Activated CD4-positive, alpha-beta T cell treated with anti-CD3 and anti-CD28 coated beads, Interleukin-2, amount 50 U/mL, for 4 hours (primary cell): ENCODE data around the gene TFG.

Source experiments
- DNase-seq, 2 experiments: peaks; one replicate each; pipeline ENCODE4 v3.0.0-alpha.2; 2020

Gene TFG

DNA sequence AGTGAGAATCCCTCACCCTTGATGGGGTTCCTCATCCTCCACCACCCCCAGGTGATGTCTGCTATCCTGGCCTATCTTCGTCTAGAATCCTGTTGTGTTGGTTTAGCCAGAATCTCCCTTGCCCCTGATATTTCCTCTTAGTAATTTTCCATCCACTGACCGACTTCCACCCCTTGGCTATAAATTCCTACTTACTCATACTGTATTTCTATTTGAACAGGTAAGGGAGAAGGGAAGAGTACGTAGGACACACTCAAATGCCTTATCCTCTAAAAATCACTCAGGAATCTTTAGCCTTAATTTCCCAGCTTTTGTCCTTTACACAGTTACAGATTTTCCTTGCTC is 678 bp upstream of the TFG start:
- no peak for DNase-seq

DNA sequence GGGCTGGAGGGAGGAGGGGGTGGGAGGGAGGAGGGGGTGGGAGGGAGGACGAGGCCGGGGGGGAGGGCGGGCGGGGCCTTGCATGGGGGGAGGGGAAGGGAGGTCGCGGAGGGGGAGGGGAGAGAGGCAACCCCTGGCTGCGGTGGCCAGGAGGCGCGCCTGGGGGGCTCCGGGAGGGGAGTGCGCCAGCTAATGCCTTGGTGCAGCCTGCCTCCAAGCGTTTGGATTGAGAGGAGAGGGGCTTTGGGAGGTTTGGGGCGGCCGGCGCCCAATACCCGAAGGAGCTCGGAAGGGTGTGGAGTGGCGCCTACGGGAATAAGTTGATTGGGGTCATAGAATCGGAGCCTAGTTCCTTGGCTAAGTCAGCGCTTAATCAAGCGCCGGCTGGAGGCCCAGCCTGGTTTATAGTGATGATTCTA is 557 bp downstream of the TFG start:
- DNase-seq, result peak; percentile 9 to 20

DNA sequence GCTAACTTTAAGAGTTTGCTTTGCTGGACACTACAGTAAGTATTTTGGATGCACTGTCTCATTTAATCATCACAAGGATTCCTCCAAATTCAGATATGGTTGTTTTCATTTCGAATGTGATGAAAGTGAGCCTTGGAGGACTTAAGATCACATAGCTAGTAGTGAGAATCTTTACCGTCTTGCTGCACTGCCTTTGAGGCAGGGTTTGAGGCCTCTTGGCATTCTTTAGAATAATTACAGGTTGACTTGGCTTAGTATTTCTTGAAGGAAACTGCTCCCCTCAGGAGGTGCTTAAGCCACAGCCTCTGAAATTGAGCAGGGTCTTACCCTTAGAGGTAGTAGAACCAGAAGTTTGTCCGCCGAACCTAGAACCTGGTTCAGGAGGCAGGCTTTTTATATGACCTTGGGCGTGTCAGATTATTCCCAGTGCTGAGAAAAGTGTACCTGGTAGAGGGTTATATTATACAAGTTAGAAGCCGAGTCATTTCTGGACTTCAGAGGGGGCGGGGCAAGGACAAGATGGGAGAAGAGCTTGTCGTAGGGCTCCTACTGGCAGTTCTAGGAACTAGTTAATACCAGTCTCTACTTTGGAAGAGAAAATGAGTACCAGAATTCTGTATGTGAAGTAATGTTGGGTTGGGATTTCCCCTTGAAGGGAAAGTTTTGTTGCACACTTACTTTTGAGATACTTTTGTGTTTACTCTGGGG is 1.1 kb downstream of the TFG start:
- DNase-seq, result peak; percentile 52 to 56

DNA sequence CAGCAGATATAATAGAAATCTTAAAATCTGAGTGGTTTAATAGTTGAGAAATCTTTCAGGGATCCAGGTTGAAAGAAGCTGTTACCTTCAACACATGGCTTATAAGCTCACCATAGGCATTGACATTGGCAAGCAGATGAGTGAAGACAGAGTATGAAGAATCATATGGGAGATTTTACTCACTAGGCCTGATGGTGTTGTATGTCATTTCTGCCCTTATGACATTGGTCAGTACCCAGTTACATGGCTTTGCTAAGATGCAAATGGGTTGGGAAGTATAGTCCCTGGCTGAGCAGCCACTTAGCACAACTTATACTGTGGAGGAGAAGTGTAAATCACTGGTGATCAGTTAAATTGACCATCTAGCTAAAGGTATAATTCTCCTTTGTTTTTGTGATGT is 5.9 kb downstream of the TFG start:
- no peak for DNase-seq

DNA sequence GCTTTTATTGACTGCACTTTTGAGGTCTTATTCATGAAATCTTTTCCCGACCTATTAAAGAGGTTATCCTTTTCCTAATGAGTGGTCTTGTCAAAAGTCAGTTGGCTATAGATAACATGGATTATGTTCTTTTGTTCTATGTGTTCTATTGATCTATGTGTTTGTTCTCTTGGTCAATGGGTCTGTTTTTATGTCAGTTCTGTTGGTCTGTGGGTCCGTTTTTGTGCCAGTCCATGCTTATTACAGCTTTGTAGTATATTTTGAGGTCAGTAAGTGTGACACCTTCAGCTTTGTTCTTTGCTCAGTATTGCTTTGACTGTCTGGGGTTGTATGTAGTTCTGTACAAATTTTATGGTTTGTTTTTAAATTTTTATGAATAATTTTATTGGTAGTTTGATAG is 7.8 kb downstream of the TFG start:
- DNase-seq, result no peak

DNA sequence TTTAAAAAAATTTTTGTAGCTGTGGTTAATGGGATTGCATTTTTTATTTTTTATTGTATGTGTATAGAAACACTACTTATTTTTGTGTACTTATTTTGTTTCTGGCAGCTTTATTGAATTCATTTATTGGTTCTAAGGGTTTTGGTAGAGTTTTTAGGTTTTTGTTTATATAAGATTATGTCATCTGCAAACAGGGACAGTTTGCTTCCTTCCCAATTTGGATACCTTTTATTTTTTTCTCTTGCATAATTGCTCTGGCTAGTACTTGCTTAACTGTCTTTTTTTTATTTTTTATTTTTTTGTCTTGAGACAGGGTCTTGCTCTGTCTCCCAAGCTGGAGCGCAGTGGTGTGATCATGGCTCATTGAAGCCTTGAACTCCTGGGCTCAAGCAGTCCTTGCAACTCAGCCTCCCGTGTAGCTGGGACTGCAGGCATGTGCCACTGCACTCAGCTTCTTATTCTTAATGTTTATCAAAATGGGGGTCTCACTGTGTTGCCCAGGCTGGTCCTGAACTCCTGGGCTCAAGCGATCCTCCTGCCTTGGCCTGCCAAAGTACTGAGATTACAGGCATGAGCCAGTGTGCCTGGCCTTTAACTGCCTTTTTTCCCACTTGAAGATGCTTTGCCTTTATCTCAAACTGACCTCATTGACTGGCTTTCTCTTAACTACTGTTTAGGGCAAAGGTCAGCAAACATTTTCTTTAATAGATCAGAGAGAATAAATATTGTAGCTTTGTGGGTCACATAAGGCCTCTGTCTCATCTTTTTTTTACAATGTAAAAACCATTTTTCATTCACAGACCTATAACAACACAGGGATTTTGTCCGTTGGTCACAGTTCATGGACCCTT is 8.6 kb downstream of the TFG start:
- DNase-seq, result no peak

DNA sequence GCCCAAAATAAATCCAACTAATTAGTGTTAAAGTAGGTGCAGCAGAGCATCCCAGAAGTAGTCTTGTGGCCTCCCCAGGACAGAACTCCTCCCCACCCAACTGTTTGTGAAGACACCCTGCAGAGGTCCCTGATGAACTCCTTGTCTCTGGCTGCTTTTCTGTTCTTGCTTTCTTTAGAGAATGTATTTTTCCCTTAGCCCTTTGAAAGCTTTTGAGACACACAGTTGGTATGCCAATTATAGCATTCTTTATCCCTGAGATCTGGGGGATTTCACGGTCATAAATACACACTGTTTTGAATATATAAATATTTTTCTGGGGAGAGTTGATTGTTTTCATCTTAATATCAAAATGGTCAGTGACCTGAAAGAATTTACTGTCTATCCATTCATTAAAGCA is 9.8 kb downstream of the TFG start:
- no peak for DNase-seq

DNA sequence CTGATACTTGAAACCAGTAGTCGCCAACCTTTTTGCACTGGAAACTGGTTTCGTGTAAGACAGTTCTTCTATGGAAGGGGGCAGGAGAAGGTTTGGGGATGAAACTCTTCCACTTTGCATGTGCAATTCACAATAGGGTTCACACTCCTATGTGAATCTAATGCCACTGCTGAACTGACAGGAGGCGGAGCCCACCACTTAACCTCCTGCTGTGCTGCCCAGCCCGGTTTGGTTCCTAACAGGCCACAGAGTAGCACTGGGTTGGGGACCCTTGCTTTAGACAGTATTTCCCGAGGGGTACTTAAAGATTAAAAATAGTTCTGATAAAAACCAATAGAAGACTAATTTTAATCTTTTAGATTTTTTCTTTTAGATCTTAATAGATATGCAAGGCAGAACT is 11.1 kb downstream of the TFG start:
- DNase-seq, result no peak

DNA sequence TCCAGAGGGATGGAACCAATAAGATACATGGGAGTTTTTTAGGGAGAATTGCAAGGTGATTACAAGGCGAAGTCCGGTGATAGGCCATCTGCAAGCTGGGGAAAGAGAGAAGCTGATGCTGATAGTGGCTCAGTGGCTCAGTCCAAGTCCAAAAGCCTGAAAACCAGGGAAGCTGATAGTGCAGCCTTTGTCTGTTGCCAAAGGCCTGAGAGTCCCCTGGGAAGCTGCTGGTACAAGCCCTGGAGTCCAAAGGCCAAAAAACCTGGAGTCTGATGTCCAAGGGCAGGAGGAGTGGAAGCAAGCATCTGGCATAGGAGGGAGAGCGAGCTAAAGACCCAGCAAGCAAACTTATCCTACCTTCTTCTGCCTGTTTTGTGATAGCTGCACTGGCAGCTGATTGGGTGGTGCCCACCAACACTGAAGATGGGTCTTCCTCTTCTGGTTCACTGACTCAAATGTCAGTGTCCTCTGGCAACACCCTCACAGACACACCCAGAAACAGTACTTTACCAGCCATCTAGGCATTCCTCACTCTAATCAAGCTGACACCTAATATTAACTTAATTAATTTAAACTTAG is 16.7 kb downstream of the TFG start:
- DNase-seq, result no peak

DNA sequence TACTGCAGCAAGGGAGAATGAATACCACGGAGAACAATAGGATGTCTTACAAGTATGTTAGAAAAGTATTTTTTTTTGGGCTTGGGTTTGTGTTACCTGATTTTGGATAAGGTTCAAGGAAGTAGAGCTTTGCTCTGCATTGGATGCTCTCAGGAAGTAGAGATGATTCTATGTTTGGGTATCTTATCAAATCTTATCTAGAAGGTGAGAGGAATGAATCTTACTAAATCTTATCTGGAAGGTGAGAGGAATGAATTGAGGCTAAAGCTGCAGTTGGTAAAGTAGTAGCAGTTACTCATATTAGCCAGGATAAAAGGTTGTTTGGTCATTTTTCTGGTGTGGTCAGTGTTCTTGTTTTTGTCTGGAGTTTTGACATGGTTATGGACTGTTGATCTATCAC is 17.4 kb downstream of the TFG start:
- no peak for DNase-seq

DNA sequence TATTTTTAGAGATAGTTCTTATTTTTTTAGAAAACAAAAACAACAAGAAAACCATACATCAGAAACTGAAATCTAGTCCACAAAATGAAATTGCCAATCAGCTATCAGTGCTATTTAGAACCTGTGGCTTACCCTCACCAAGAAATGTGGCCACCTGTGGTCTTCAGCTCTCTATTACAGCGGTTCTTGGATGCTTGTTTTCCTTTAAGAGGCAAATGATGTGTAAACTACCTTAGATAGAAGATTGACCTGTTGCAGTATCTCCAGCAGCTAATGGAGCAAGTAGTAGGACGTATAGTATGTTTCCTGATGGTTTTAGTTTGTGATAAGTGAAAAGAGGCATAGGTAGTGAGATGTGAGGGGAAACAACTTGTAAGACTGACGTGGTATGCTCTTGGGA is 21.2 kb downstream of the TFG start:
- no peak for DNase-seq

DNA sequence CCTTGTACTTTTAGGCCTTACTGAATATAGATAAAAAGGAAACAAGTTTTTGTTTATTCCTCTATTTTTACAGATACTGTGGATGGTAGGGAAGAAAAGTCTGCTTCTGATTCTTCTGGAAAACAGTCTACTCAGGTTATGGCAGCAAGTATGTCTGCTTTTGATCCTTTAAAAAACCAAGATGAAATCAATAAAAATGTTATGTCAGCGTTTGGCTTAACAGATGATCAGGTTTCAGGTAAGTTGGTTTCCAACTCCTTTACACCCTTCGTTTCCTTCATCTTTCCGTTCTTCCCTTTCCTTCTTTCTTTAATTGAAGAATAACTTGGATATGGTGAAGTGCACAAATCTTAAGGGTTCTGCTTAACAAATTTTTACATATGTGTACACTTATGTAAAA is 23.1 kb downstream of the TFG start:
- DNase-seq, result no peak

DNA sequence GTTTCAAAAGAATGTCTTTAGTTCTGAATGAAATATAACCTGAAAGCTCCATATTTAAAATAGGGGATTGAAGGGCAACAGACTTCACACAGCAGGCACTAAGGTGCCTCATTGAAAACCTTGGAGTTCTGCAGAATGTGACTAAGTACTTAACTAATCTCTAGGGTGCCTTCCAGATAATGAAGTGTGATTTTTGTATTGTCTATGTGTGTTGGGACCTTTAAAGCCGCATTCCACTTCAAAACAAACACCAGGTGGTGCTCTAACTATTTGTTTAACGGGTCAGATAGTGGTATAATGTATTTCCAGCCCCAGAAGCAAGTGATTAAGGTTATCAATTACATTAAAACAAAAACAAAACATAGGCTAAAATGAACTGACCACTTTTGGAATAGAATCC is 28.0 kb downstream of the TFG start:
- DNase-seq, result no peak

DNA sequence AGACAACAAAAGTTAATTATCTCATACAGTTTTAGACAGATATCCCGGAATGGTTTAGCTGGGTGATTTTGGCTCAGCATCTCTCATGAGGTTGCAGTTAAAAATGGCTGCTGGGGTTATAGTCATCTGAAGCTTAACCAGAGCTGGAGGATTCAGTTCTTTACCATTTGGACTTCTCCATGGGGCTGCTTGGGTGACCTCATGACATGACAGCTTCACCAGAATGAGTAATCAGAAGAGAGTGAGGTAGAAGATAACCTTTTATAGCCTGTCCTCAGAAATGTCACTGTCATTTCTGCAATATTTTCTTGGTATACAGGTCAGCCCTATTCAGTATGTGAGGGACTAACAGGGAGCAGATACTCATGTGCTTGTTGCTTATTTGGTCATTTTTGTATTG is 30.9 kb downstream of the TFG start:
- DNase-seq, result no peak

DNA sequence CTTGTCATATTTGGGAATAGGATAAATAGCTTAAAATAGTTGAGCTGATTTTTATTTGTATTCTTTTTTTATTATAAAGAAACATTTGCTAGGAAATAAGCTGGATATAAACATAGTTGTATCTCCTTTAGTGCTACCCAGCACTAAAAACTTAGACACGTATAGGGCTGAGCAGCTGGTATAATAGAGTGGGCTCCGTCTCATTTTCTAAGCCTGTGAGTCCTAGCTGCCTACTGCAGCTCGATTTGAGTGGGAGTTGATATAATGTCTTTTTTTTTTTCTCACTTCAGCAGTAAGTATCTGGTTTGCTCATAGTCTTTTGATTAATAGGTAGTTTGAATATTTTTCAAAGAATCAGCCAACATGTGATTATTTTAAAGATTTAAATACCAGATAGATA is 34.2 kb downstream of the TFG start:
- DNase-seq, result no peak

DNA sequence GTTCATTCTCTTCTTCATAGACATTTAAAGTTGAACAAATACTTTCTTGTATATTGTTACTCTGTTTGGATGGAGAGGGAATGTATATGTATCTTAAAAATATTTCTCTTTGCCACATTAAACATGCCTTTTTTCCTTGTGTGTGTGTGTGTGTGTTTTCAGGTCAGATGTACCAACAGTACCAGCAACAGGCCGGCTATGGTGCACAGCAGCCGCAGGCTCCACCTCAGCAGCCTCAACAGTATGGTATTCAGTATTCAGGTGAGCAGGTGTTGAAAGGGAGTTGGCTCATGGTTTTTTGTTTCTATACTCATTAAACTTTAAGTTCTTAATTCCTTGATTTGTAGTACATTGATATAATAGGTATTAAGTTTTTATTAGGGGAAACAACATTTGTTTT is 35.4 kb downstream of the TFG start:
- DNase-seq, result no peak

DNA sequence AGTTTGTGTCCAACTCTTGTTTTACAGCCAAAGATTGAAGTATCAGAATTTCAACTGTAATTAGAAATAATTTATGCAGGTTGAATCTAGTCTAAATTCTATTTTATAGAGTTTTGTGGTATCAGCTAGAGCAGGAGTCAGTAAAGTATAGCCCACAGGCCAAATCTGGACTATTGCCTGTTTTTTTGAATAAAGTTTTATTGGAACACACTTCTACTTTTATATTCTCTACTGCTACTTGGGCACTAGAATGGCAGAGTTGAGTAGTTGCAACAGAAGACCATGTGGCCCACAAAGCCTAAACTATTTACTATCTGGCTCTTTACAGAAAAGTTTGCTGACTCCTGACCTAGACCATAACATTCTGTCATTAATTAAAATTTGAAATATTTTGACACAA is 36.3 kb downstream of the TFG start:
- DNase-seq, result no peak

DNA sequence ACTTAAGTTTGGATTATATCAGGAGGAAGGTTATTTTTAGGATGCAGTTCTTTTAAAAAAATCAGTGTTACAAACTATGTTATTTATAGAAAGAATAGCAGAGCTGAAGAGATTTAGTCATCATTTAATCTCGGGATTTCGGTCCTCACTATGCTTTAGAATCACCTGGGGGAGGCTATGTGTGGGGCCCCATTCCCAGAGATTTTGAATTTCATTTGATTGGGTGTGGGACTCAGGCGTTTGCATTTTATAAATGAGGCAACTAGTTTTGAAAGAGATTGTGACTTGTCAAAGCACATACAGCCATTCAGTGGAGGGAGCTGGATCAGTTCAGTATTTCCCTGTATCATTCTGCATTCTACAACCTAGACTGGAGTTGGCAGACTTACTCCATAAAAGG is 36.8 kb downstream of the TFG start:
- DNase-seq, result no peak

DNA sequence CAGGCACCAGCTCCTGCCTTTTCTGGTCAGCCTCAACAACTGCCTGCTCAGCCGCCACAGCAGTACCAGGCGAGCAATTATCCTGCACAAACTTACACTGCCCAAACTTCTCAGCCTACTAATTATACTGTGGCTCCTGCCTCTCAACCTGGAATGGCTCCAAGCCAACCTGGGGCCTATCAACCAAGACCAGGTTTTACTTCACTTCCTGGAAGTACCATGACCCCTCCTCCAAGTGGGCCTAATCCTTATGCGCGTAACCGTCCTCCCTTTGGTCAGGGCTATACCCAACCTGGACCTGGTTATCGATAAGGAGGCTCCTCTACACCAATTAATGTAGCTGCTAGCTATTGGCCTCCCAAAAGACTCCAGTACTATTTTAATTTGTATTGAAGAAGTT is 38.9 kb downstream of the TFG start:
- no peak for DNase-seq

DNA sequence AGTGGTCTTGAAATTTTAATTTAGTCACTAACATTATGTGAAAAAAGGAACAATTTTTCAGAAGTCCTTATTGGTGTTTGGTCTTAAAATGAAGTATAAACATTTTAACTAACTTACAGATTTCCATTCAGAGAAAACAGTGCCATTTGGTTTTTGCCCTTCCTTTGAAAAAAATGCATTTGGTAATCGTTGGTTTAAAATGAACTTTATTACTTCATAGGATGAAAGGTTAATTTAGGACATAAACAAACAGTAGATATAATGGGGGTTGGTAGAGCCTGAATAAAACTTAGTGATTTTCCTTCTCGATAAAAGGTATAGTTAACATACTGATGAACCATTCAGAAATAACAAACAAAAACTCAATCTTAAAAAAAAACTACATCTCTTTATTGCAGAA is 39.7 kb downstream of the TFG start:
- DNase-seq, result no peak

DNA sequence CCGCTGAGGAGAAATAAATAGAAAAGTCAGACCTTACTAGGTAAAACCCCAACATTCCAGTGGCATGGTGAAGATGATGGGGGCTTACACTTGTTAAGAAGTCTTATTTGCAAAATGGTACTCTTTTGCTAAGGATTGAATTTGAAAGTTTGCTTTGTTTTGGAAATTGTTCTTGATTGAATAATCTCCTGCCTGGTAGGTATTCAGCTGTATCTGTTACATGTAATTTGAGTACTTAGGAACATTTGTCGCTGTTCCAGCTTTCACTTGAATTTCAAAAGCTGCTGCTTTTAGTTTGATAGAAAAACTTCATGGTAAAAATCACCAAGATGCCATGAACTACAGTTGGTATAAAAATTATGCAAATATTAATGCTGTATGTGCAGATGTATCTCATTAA is 44.6 kb downstream of the TFG start:
- no peak for DNase-seq

DNA sequence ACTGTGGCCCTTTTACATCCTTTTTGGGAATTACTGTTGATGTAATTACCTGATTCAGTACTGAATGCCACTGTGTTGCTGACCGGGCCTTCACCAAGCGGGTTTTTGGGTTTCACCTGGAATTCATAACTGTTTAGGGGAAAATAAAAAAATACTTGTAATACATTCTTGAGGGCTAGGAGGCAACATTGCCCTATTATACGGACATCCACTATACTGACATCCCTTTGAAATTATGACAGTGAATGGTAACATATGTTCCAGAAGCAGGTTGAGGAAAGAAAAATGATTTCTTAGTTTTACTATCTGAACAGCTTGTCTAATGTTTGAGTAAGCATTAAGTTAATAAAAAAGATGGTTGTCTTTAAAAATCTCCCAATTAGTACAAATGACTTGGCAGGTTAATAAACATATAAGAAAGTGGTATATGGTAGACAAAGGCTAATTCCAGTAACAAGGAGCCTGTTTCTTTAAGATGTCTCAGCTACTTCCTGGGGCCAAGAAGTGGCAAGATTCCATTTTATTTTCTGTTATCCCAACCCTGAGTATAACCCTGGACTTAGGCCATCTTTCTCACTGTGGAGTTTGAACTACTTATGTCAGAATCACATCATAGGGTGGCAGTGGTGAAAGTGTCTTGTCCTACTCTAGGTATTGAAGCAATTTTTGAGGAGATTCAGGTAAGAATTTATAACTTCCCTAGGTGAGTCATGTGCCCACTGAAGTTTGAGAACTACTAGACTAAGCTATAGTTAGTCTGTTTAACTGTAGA is 45.5 kb downstream of the TFG start:
- DNase-seq, result no peak

DNA sequence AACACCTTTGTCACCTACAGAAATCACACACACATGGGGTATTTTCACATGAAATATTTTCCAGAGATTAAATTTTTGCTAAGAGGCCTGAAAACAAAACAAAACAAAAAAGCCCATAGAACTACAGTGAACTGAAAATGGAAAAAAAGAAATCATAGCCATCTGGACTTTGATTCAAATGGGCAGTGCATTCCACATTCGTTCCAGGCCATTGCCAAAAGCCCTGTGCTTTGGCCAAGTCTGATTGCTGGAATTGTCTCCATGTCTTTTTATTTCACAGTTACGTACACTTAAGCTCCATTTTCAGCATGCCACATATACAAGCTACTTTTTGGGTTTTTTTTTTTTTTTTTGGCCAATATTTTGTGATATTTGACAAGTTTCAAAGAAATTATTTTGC is 47.1 kb downstream of the TFG start:
- no peak for DNase-seq

DNA sequence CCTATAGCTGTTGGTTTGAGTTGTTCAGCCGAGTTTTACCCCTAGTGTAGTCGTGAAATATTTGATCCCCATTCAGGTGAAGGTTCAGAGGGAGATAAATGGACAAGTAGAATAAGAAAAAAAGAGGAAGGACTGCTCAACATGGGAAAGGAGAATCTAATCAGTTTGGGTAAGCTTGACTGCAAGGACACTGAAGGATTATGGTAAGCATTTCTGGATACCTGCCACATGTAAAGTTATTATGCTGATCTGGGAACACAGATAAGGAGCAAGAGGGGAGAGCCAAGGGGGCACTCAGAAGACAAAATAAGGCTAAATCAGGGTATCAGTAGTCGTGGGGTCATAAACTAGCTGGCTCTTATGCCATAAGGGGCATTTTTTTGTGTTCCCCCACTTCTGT is 49.9 kb downstream of the TFG start:
- no peak for DNase-seq
